D721Med (cell line): ENCODE measurements around the gene SIK3.

Experiments
- DNase-seq: peaks from one replicate; pipeline ENCODE4 v3.0.0; 2011; ENCODE audit warnings: low spot score; ENCODE audit not compliant: insufficient read length
- FAIRE-seq: peaks from 2 replicates; lab custom pipeline; 2011; peaks lifted over from hg19 to GRCh38; lab: Jason Lieb, UNC
- TF ChIP-seq, protein P1 (sequence below): IDR thresholded peaks from 2 replicates; pipeline ENCODE4 v1.5.1; 2012; ENCODE audit warnings: mild to moderate bottlenecking, control low read depth; ENCODE audit not compliant: insufficient read depth; ENCODE audit errors: missing control alignments

SIK3 gene

DNA sequence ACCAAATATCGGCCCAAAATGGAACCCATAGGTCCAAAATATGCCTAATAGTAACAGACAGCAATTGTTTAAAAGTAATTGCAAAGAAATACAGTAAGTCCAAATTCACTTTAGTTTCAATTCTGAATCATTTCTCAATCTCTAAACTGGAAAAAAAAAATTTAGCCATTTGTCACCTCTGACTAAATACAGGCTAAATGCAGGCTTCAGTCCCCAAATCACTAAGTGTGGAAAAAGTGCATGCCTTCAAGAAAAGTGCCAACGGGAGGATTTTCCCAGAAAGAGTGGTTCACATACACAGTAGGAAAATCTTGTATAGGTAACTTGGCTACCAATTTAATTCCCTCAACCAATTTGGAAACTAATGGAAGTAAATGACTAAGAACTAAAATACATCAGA is 35.7 kb downstream of the SIK3 start:
- FAIRE-seq (no peak), DNase-seq (no peak)
- TF ChIP-seq, protein P1, sequence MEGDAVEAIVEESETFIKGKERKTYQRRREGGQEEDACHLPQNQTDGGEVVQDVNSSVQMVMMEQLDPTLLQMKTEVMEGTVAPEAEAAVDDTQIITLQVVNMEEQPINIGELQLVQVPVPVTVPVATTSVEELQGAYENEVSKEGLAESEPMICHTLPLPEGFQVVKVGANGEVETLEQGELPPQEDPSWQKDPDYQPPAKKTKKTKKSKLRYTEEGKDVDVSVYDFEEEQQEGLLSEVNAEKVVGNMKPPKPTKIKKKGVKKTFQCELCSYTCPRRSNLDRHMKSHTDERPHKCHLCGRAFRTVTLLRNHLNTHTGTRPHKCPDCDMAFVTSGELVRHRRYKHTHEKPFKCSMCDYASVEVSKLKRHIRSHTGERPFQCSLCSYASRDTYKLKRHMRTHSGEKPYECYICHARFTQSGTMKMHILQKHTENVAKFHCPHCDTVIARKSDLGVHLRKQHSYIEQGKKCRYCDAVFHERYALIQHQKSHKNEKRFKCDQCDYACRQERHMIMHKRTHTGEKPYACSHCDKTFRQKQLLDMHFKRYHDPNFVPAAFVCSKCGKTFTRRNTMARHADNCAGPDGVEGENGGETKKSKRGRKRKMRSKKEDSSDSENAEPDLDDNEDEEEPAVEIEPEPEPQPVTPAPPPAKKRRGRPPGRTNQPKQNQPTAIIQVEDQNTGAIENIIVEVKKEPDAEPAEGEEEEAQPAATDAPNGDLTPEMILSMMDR, result no peak

DNA sequence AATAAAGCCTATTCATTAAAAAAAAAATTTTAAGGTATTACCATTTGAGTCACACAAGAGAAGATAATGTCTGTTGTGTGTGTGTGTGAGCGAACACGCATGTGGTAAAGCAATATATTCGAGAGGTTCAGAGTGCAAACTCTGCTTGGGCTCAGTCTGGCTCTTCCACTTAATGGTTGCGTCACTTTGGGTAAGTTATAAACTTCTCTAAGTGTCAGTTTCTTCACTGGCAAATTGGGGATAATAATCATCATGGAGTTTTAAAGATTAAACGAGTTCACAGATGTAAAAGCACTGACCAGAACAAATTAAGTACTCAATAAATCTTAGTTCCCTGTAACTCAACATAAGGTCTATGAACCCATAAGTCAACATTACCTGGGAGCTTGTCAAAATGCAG is 37.0 kb downstream of the SIK3 start:
- FAIRE-seq (no peak), DNase-seq (no peak)
- TF ChIP-seq, protein P1, result no peak

DNA sequence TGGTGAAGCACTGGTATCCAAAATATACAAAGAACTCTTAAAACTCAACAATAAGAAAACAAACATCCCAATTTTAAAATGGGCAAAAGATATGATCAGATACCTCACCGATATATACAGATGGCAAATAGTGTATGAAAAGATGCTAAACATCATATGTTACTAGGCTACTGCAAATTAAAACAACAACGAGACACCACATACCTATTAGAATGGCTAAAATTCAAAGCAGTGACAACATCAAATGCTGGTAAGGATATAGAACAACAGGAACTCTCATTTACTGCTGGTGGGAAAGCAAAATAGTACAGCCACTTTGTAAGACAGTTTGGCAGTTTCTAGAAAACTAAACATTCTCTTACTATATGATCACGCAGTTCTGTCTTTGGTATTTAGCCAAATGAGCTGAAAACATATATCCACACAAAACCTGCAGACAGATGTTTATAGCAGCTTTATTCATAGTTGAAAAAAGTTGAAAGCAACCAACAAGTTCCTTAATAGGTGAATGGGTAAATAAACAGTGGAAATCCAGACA is 38.5 kb downstream of the SIK3 start:
- DNase-seq (no peak), FAIRE-seq (no peak)
- TF ChIP-seq, protein P1, result no peak

DNA sequence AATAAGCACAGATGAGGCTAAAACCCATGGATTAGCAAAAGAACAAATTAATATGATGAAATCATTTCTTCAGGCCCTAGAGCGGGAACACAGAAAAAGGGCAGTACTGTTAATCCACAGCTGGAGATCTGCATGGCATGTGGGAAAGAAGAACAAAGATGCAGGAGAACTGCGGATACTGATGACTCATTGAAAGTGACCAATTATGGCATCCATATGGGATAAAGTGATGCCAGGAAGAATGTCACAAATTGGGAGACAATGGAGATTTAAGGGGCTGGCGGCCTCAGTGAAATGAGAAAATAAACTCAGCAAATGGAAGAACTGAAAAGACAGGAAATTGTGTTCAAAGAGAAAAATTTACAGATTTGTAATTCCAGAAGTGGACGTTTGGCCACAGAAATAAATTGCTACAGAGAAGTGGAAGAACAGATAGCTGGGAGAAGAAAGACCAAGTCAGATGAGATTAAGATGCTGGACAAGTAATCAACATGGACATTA is 39.4 kb downstream of the SIK3 start:
- FAIRE-seq (no peak), DNase-seq (no peak)
- TF ChIP-seq, protein P1, result no peak

DNA sequence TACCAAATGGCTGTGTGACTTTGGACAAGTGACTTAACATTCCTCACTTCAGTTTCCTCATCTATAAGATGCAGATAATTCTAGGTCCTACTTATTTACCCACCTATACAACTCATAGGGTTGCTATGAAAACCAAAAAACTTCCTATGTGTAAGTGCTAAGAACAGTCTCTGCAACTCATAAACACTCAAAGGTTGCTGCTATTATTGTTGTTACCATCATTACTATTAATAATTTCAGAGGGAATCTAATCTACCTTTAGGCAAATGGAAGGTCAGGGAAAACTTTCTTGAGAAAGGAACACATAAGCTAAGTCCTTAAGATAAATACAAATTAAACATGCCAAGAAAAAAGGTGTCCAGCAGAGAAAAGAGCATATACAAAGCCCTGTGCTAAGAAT is 40.5 kb downstream of the SIK3 start:
- TF ChIP-seq, protein P1, result no peak
- no peak for FAIRE-seq

DNA sequence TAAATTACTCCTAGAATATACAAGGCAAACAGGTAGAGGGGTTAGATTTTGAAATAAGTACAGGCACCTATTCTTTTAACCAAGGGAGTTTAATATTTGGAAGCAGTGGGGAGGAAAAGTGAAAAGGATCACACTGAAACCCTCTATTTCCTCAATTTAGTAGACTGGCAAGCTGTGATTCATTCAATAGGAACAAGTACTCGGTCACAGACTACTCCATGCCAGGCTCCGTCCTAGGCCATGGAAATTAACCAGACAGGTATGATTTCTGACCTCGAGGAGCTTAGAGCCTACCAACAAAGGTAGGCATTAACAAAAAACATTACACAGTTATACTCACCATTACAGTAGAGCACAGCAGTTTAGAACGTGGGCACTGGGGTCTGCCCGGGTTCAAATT is 40.9 kb downstream of the SIK3 start:
- FAIRE-seq, result no peak
- TF ChIP-seq, protein P1, result no peak
- no peak for DNase-seq

More for the DNA sequence above, 40.5 kb downstream of the SIK3 start:
- DNase-seq, result no peak

DNA sequence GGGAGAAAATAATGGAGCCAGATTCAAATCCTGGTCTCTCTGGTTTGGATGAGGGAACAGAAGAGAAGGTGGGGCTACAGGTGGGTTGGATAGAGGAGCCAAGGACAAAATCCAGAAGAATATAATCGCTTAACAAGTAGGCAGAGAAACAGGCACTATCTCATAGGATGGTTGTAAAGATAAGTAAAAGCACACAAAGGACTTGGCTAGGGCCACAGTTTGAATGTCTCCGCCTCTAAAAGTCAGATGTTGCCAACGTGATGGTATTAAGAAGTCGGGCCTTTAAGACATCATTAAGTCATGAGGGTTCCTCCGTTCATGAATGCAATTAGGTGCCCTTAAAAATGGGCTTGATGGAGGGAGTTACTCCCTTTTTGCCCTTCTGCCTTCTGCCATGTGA is 42.8 kb downstream of the SIK3 start:
- DNase-seq (no peak), FAIRE-seq (no peak)
- TF ChIP-seq, protein P1, result no peak
